Neural cell (in vitro differentiated cells): ENCODE results near the gene FOXP3. TPM values are rescaled to one million over a fixed set of nuclear protein-coding genes. Genes with fewer than 3 reads are reported as not detected.

ENCODE experiments used
- H2AFZ ChIP-seq: fragments of 200-600, 300-800 bp; sonication (generic), shearing (Covaris generic); 2 replicates; pipeline ENCODE4 v1.6.0; 2014; ENCODE audit warnings: low read depth, mild to moderate bottlenecking, antibody characterized with exemption, low read length, moderate library complexity
- H3F3A ChIP-seq: fragments of 200-600 bp; shearing (Covaris generic); 2 replicates; pipeline ENCODE4 v1.6.1; 2016; ENCODE audit warnings: mild to moderate bottlenecking, moderate library complexity, mixed read lengths, antibody characterized with exemption, low read length; ENCODE audit not compliant: insufficient read depth, poor library complexity, severe bottlenecking
- H3K27ac ChIP-seq: fragments of 200-600, 300-800 bp; sonication (generic), shearing (Covaris generic); 2 replicates; pipeline ENCODE4 v1.5.1; 2014; ENCODE audit warnings: mild to moderate bottlenecking, low read length, moderate library complexity
- H3K27me3 ChIP-seq: fragments of 300-800, 200-600 bp; sonication (generic), shearing (Covaris generic); 2 replicates; pipeline ENCODE4 v1.6.0; 2014; ENCODE audit warnings: mild to moderate bottlenecking, low read depth, low read length, moderate library complexity; ENCODE audit not compliant: insufficient read depth
- H3K36me3 ChIP-seq: fragments of 300-800, 200-600 bp; sonication (generic), shearing (Covaris generic); 2 replicates; pipeline ENCODE4 v1.5.1; 2014; ENCODE audit warnings: mild to moderate bottlenecking, antibody characterized with exemption, low read length, moderate library complexity; ENCODE audit not compliant: insufficient read depth
- H3K4me2 ChIP-seq: fragments of 300-800, 200-600 bp; sonication (generic), shearing (Covaris generic); 2 replicates; pipeline ENCODE4 v1.6.0; 2014; ENCODE audit warnings: mild to moderate bottlenecking, low read length
- H3K4me3 ChIP-seq: fragments of 300-800, 200-600 bp; sonication (generic), shearing (Covaris generic); 2 replicates; pipeline ENCODE4 v1.5.1; 2014; ENCODE audit warnings: mild to moderate bottlenecking, low read length, moderate library complexity
- H3K79me2 ChIP-seq: fragments of 200-600 bp; shearing (Covaris generic); replicated peaks from 2 replicates; pipeline ENCODE4 v1.6.0; 2014; ENCODE audit warnings: mild to moderate bottlenecking, low read length, moderate library complexity; ENCODE audit not compliant: insufficient read depth
- H3K9ac ChIP-seq: fragments of 300-800, 200-600 bp; sonication (generic), shearing (Covaris generic); 2 replicates; pipeline ENCODE4 v1.6.1; 2016; ENCODE audit warnings: mild to moderate bottlenecking, low read length, mixed read lengths
- H3K9me2 ChIP-seq: fragments of 200-600 bp; shearing (Covaris generic); 2 replicates; pipeline ENCODE4 v1.6.1; 2016; ENCODE audit warnings: mild to moderate bottlenecking, low read length, mixed read lengths; ENCODE audit not compliant: insufficient read depth
- H3K9me3 ChIP-seq: fragments of 200-600, 300-800 bp; sonication (generic), shearing (Covaris generic); 2 replicates; pipeline ENCODE4 v1.6.1; 2016; ENCODE audit warnings: mild to moderate bottlenecking, mixed run types, low read length, moderate library complexity, mixed read lengths
- H4K20me1 ChIP-seq: fragments of 200-600 bp; shearing (Covaris generic); 2 replicates; pipeline ENCODE4 v1.6.1; 2016; ENCODE audit warnings: mild to moderate bottlenecking, mixed run types; ENCODE audit not compliant: insufficient read depth
- EP300 ChIP-seq: fragments of 450-650 bp; conservative IDR thresholded peaks from 2 replicates; pipeline ENCODE4 v1.6.1; 2014; ENCODE audit warnings: antibody characterized with exemption, mild to moderate bottlenecking, moderate library complexity; ENCODE audit not compliant: poor library complexity, severe bottlenecking
- EZH2 ChIP-seq: fragments of 200-600, 300-800 bp; shearing (Covaris generic), sonication (generic); IDR thresholded peaks from 2 replicates; pipeline ENCODE4 v1.6.1; 2014; ENCODE audit warnings: antibody characterized with exemption, low read length, borderline replicate concordance, mild to moderate bottlenecking; ENCODE audit not compliant: insufficient read depth, poor library complexity, severe bottlenecking
- MXI1 ChIP-seq: fragments of 450-650 bp; conservative IDR thresholded peaks from 2 replicates; pipeline ENCODE4 v1.6.1; 2014; ENCODE audit warnings: antibody characterized with exemption, mild to moderate bottlenecking; ENCODE audit not compliant: poor library complexity, severe bottlenecking
- POLR2AphosphoS5 ChIP-seq: IDR thresholded peaks from 2 replicates; pipeline ENCODE4 v1.6.1; 2012
- RAD21 ChIP-seq: fragments of 450-650 bp; conservative IDR thresholded peaks from 2 replicates; pipeline ENCODE4 v1.6.1; 2014; ENCODE audit warnings: antibody characterized with exemption, mild to moderate bottlenecking, moderate library complexity
- SMC3 ChIP-seq: fragments of 450-650 bp; conservative IDR thresholded peaks from 2 replicates; pipeline ENCODE4 v1.6.1; 2014; ENCODE audit warnings: antibody characterized with exemption, mild to moderate bottlenecking, moderate library complexity; ENCODE audit not compliant: poor library complexity
- TAF1 ChIP-seq: IDR thresholded peaks from 2 replicates; pipeline ENCODE4 v1.6.1; 2012; ENCODE audit warnings: low read depth
- polyA plus RNA-seq: library from polyadenylated mRNA; depleted of rRNA; stranded (reverse); fragments of >200 nt; gene quantifications from 2 replicates; pipeline ENCODE4 v1.2.3, GENCODE V29; 2014
- TF ChIP-seq, protein P1 (sequence below): IDR thresholded peaks from 2 replicates; pipeline ENCODE4 v1.6.1; 2012; ENCODE audit warnings: borderline replicate concordance
- TF ChIP-seq, protein P2 (sequence below): fragments of 450-650 bp; IDR thresholded peaks from 2 replicates; pipeline ENCODE4 v1.5.1; 2014; ENCODE audit warnings: antibody characterized with exemption, mild to moderate bottlenecking, moderate library complexity; ENCODE audit not compliant: poor library complexity, severe bottlenecking

The FOXP3 gene
- polyA plus RNA-seq, 1 donor from 2014 or later: not detected

DNA sequence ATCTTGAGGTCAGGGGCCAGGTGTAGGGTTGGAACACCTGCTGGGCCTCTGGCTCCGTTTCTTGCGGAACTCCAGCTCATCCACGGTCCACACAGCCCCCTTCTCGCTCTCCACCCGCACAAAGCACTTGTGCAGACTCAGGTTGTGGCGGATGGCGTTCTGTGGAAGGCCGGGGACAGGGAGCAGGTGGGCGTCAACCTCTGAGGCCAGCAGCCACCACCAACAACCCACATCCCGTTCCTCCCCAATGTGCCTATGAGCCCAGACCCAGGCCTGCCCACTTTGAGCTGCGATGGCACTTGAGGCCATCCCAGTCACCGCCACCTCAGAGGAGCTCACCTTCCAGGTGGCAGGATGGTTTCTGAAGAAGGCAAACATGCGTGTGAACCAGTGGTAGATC is 13.2 kb downstream of the FOXP3 start:
- Histone ChIP-seq H3K79me2 (no peaks in the 10 kb centered on the region), H2AFZ (no peak overlapping the region), H3K4me2 (no peak overlapping the region)

DNA sequence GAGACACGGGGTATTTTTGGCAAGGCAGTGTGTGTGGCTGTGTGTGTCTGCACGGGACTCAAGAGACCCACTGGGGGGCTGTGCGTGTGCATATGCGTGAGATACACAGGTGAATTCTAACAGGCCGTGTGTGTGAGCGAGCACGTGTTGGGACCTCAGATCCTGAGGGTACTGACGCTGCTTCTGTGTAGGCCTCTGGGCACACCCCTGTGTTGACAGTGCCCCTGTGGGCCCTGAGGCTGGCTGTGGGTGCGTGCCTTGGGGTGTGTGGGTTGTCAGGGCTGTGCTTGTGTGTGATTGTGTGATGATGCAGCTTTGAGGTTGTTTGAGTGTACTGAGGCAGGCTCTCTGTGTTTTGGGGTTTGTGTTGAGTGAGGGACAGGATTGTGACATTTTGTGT is 13.9 kb downstream of the FOXP3 start:
- H3K9ac ChIP-seq: no peak overlapping the region
- no peak overlapping the region for H2AFZ ChIP-seq
- H4K20me1 ChIP-seq: no peaks in the 10 kb centered on the region
- TF ChIP-seq POLR2AphosphoS5: no peak
- no peak for TF ChIP-seq TAF1
- TF ChIP-seq MXI1: no peak
- no peak for TF ChIP-seq SMC3
- TF ChIP-seq, protein P1, sequence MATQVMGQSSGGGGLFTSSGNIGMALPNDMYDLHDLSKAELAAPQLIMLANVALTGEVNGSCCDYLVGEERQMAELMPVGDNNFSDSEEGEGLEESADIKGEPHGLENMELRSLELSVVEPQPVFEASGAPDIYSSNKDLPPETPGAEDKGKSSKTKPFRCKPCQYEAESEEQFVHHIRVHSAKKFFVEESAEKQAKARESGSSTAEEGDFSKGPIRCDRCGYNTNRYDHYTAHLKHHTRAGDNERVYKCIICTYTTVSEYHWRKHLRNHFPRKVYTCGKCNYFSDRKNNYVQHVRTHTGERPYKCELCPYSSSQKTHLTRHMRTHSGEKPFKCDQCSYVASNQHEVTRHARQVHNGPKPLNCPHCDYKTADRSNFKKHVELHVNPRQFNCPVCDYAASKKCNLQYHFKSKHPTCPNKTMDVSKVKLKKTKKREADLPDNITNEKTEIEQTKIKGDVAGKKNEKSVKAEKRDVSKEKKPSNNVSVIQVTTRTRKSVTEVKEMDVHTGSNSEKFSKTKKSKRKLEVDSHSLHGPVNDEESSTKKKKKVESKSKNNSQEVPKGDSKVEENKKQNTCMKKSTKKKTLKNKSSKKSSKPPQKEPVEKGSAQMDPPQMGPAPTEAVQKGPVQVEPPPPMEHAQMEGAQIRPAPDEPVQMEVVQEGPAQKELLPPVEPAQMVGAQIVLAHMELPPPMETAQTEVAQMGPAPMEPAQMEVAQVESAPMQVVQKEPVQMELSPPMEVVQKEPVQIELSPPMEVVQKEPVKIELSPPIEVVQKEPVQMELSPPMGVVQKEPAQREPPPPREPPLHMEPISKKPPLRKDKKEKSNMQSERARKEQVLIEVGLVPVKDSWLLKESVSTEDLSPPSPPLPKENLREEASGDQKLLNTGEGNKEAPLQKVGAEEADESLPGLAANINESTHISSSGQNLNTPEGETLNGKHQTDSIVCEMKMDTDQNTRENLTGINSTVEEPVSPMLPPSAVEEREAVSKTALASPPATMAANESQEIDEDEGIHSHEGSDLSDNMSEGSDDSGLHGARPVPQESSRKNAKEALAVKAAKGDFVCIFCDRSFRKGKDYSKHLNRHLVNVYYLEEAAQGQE: no peak
- TF ChIP-seq EP300: no peak
- TF ChIP-seq RAD21: no peak
- TF ChIP-seq, protein P2, sequence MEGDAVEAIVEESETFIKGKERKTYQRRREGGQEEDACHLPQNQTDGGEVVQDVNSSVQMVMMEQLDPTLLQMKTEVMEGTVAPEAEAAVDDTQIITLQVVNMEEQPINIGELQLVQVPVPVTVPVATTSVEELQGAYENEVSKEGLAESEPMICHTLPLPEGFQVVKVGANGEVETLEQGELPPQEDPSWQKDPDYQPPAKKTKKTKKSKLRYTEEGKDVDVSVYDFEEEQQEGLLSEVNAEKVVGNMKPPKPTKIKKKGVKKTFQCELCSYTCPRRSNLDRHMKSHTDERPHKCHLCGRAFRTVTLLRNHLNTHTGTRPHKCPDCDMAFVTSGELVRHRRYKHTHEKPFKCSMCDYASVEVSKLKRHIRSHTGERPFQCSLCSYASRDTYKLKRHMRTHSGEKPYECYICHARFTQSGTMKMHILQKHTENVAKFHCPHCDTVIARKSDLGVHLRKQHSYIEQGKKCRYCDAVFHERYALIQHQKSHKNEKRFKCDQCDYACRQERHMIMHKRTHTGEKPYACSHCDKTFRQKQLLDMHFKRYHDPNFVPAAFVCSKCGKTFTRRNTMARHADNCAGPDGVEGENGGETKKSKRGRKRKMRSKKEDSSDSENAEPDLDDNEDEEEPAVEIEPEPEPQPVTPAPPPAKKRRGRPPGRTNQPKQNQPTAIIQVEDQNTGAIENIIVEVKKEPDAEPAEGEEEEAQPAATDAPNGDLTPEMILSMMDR: no peak
- TF ChIP-seq EZH2: no peak
- H3K79me2 ChIP-seq: no peaks in the 10 kb centered on the region
- H3K36me3 ChIP-seq: no peaks in the 10 kb centered on the region
- no peaks in the 10 kb centered on the region for H3K9me3 ChIP-seq
- no peak overlapping the region for H3K27ac ChIP-seq
- H3K27me3 ChIP-seq: no peaks in the 10 kb centered on the region
- no peaks in the 10 kb centered on the region for H3F3A ChIP-seq
- no peak overlapping the region for H3K4me3 ChIP-seq
- no peaks in the 10 kb centered on the region for H3K9me2 ChIP-seq
- H3K4me2 ChIP-seq: no peak overlapping the region

More for the DNA sequence above, 13.2 kb downstream of the FOXP3 start:
- no peak overlapping the region for H3K9ac ChIP-seq
- H3K27ac ChIP-seq: no peak overlapping the region
- no peak for TF ChIP-seq SMC3
- no peak for TF ChIP-seq MXI1
- no peak for TF ChIP-seq EP300
- TF ChIP-seq POLR2AphosphoS5: no peak
- TF ChIP-seq, protein P2: no peak
- TF ChIP-seq RAD21: no peak
- TF ChIP-seq, protein P1: no peak
- TF ChIP-seq EZH2: no peak
- TF ChIP-seq TAF1: no peak
- H3K4me3 ChIP-seq: no peak overlapping the region
- no peaks in the 10 kb centered on the region for H3K9me3 ChIP-seq
- no peaks in the 10 kb centered on the region for H3K36me3 ChIP-seq
- H4K20me1 ChIP-seq: no peaks in the 10 kb centered on the region
- no peaks in the 10 kb centered on the region for H3K27me3 ChIP-seq
- H3K9me2 ChIP-seq: no peaks in the 10 kb centered on the region
- H3F3A ChIP-seq: no peaks in the 10 kb centered on the region
